Dermis blood vessel endothelial cell (primary cell): ENCODE measurements around the gene SMC3. TPM values are rescaled to one million over a fixed set of nuclear protein-coding genes. Genes with fewer than 3 reads are reported as not detected.
A peak's percentile ranks its signal among the peaks of the same experiment; 100 is the strongest.

Experiments
- DNase-seq: peaks from one replicate; pipeline ENCODE4 v3.0.0; 2010
- total RNA-seq: library from RNA; depleted of rRNA; stranded (reverse); fragments of >200 nt; gene quantifications from 2 replicates; pipeline ENCODE4 v1.2.3, GENCODE V29; 2014

SMC3 gene
- total RNA-seq, 1 donor from 2014 or later, result 29.6 TPM

GRCh38 chr10:110546077-110546476 is 21.4 kb upstream of the SMC3 start:
- no peak for DNase-seq

DNA sequence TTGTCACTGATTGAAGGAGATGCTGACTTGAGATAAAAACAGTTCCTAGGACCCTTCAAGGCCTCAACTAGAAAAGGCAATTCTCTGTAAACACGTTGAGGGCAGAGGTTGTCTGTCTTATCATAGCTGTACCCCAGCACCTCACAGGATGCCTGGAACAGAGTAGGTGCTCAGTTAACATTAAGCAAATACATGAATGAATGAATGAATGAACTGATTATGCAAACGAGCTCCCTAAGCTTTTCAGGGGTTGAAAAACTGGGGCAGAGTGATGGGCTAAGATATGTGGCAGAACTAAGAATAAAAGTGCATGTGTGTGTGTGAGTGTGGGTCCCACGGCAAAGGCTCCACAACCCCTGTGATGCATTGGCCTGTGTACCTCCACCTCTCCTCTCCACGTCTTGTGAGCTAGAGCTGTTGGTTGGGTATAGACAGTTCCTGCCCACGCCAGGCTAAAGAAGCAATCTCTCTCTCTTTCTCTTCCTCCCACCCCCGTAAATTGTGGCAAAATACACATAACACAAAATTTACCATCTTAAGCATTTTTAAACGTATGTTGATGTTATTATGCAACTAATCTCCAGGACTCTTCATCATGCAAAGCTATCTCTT is 20.9 kb upstream of the SMC3 start:
- DNase-seq, result no peak

DNA sequence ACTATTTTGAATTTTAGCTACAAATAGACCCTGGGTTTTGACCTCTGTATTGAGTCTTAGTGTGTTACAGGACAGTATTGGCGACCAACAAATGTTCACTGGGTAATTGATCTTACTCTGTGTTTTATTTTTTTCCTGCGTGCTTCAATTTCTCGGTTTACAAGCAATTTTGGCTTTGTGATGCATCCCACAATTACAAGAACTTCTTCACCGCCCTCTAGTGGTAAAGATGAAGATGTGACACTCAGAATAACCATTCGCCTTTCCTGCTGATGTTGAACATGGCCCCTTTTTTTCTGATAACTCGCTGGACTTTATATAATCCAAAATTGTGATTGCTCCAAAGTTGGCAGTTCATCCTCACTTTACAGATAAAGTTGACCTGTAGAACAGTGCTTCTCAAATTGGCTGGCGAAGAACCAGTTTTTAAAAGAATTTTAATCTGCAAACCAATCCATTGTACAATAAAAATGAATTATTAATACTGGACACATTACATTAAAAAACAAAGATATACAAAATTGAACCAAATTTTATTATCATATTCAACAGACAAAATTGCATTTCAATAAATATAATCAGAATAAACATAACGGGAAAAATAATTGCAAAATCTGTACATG is 20.2 kb upstream of the SMC3 start:
- DNase-seq, result peak; percentile 80

GRCh38 chr10:110548002-110548401 is 19.5 kb upstream of the SMC3 start:
- no peak for DNase-seq

DNA sequence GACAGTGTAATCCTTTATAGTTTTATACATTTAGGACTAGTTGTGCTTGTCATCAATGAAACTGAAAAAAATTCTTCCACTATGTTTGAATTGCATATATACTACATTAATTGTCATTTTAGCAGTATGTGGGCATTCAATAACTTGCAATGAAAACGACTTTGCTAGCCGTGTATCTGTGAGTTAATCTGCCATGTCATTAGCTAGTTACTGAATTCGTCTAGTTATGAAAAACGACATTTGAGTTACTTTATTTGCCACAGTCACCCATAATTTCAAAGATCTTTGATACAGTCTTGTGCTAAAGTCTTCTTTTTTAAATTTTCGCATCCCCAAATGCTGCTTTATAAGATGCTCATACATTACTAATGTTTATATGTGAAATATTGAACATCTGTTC is 18.3 kb upstream of the SMC3 start:
- DNase-seq, result no peak

GRCh38 chr10:110553905-110554304 is 13.6 kb upstream of the SMC3 start:
- no peak for DNase-seq

- DNase-seq, result no peak
These were observed 11.2 kb upstream of the SMC3 start for GRCh38 chr10:110556296-110556695.

GRCh38 chr10:110556969-110557601 is 10.4 kb upstream of the SMC3 start:
- peak; percentile 74 for DNase-seq

DNA sequence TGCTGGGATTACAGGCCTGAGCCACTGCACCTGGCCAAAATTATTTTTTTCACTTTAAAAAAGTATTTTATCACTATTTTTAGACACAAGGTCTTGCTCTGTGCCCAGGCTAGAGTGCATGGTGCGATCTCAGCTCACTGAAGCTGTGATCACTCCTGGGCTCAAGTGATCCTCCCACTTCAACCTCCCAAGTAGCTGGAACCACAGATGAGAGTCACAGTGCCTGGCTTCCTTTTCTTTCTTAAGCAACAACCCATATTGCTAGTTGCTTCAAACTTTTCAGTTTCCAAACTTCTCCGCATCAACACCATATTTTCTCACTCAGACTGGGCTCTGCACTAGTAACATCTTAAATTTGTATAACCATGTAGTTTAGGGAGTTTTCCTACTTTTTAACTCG is 9.5 kb upstream of the SMC3 start:
- no peak for DNase-seq

GRCh38 chr10:110560012-110560411 is 7.5 kb upstream of the SMC3 start:
- DNase-seq, result no peak

- DNase-seq, result no peak
These were observed 6.2 kb upstream of the SMC3 start for GRCh38 chr10:110561292-110561691.

DNA sequence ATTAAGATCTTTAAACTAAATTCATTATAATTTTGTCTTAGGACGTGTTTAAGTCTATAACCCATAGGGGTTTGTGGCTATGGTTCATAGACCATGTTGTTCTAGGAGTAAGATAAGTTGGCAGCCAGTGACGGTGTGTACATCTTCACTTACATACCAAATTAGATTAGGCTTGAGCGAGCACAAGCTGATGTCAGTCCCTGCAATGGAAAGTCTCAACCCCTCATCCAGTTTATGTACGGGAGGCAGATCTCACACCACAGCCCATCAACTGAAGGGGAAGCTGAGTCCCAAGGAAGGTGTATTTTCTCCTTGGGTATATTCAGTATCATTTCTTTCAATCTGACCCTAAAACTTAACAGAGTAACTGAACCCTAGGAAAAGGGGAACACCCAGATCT is 5.1 kb upstream of the SMC3 start:
- no peak for DNase-seq

DNA sequence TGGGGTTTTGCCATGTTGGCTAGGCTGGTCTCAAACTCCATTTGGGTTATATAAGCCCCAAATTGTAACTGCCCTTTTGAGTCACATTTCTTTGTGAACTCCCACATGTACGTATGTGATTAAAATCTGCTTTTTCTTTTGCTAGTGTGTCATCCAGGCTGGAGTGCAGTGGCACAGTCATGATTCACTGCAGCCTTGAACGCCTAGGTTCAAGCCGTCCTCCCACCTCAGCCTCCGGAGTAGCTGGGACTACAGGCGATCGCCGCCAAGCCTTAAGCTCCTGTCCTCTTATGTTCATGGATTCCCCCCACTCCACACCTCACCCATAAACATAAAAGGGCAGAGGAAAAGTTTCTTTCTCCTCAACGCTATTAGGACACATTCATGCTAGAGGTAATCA is 4.4 kb upstream of the SMC3 start:
- no peak for DNase-seq

GRCh38 chr10:110566472-110567200 is 859 bp upstream of the SMC3 start:
- DNase-seq, result no peak

- DNase-seq, result peak; percentile 44
These were observed 700 bp downstream of the SMC3 start for GRCh38 chr10:110568055-110568735.

GRCh38 chr10:110569122-110569521 is 1.6 kb downstream of the SMC3 start:
- DNase-seq, result no peak

DNA sequence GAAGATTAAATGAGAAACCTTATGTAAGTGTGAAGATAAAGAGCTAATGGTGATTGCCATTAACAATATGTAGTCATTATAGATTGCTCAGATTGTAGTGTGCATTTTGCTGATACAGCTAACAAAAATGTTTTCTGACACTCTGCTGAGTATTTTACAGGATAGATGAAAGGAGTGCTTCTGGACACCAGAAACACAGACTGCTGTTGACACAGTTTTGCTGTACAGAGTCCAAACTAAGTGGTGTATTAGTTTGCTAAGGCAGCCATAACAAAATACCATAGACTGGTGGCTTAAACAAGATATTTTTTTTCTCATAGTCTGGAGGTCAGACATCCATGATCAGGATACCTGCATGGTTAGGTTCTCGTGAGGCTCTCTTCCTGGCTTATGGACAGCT is 2.2 kb downstream of the SMC3 start:
- no peak for DNase-seq

DNA sequence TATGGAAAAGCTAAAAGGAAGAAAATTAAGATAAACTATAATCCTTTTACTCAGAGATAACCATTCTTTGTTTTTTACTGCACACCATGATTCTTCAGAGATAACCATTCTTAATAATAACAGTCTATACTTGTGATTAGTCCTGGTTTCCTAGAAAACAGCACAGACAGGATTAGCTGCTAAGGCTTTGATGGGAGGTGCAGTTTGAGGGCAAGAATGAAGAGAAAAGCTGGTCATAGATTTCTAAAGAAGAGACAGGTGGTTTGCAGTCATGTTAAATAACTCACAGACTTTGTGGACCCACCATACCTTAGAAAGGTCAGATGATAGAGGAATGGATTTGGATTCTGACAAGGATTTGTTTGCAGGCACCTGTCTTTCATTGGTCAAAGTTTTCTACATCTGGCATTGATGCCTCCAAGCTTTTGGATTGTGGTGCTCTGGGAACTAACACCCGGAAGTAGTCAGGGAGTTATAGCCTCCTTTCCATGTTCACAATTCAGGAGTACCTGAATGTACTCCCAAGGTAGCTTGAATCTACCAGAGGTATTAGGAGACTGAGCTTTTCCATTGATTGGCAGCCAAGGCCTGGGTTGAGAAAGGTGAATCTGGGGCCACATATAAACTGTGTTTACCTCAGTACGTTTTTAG is 3.7 kb downstream of the SMC3 start:
- DNase-seq, result no peak

GRCh38 chr10:110572862-110573261 is 5.4 kb downstream of the SMC3 start:
- DNase-seq, result no peak

DNA sequence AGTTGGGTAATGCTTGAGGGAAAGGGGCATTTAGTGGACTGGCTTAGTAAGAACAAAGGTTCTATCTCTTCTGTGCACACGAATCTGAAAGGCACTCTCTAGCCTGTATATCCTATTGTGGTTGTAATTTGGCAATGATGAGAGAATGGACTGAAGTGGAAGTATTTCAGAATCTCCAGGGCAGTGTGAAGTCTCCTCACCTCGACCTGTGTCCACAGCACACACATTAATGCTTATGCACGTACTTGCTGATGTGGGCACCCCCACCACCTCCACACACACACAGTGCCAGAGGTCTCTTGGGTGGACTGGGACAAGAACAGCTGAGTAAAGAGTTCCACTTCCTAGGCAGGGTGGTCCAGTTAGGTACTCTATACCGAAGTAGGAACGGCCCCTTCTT is 6.9 kb downstream of the SMC3 start:
- DNase-seq, result no peak

DNA sequence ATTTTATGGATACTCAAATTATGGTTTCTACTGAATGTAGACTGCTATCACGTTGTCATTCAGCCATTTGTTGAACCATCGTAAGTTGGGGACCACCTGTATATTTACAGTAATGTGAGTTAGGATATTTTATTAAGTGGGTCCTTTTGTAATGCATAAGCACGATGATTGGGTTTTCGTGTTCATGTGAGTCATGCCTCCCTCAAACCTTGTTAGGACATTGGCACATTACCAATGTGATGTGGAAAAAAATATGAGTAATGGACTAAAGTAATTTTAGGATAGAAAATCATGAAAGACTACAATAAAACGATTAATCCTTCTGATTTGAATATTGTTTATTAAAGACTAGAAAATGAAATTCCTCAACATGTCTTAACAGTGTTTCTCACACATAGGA is 8.7 kb downstream of the SMC3 start:
- DNase-seq, result peak; percentile 80

- DNase-seq, result no peak
These were observed 9.6 kb downstream of the SMC3 start for GRCh38 chr10:110577056-110577455.

- no peak for DNase-seq
These were observed 16.5 kb downstream of the SMC3 start for GRCh38 chr10:110584006-110584405.
